Uterus (tissue), 2 donors: Measurements from ENCODE around the gene CLK2.

Experiments
- CTCF ChIP-seq, 4 experiments: fragments of 200-600 bp in 2 of 4; fragments of 450-650 bp in 2 of 4; sonication (generic) in 2 of 4; IDR thresholded peaks; one replicate each; pipeline ENCODE4 v1.5.1; 2016 to 2019; ENCODE audit warnings: antibody characterized with exemption in 4 of 4, mild to moderate bottlenecking in 2 of 4, moderate library complexity in 1 of 4
- POLR2A ChIP-seq, 2 donors: fragments of 450-650 bp; IDR thresholded peaks; one replicate each; pipeline ENCODE4 v1.6.1; 2016; ENCODE audit warnings: antibody characterized with exemption in 2 of 2, mild to moderate bottlenecking in 1 of 2, moderate library complexity in 1 of 2

DNA sequence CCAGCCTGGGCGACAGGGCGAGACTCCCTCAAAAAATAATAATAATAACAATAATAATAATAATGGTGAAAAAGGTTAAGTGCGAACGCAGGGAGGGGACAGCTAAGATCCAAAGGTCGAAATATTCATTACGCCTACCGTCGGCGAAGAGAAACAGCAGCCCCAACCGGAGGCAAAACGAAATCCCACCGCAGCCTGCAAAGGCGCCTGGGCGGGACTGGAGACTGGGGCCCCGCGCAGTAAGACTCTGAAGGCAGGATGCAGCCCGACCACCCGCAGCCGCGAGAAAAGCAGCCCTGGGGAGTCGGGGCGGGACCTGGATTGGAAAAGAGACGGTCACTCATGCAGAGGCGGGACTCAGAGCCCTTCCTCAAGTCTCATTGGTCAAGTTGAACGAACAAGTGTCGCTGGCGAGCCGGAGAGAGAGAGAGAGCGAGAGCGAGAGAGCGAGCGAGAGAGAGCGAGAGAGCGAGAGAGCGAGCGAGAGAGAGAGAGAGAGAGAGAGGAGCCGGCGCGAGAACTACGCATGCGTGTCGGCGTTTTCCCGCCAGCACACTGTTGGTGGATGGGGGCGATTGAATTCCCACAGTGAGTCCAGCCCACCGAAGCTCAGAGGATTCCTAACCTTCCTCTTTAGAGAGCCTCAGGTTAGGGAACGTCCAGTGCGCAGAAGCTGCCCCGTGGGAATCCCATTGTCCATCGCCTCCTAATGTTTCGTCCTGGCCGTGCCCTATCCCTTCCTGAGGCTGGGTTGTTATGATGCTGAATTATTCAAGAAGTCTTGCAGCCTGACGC, 28.7 kb downstream of the CLK2 start:
- TF ChIP-seq CTCF (IDR thresholded peaks at IDR 0.05) = peak; percentile 63 to 100 (median 92)
- peak; percentile 75 to 85 for TF ChIP-seq POLR2A (IDR thresholded peaks at IDR 0.05)
